ENCODE measurements around the gene DNAH10. TPM values are rescaled to one million over a fixed set of nuclear protein-coding genes. Genes with fewer than 3 reads are reported as not detected.
A peak's percentile ranks its signal among the peaks of the same experiment; 100 is the strongest.

DNAH10 gene
- total RNA-seq, 2 donors from 2014 or later: 0.09 to 0.64 TPM

- Histone ChIP-seq H3K4me1 (ENCODE audit: control insufficient read depth, insufficient read depth, low read length) (no peaks in the 10 kb centered on the region), H3K27me3 (ENCODE audit: control insufficient read depth, insufficient read depth, low read length, poor library complexity, severe bottlenecking) (peaks cover 45% of the 10 kb centered on the region), H3K27ac (ENCODE audit: low read depth, low read length) (no peak overlapping the region), H3K9me3 (ENCODE audit: control insufficient read depth, low read length) (no peaks in the 10 kb centered on the region), H3K9ac (ENCODE audit: extremely low read depth, low read length, poor library complexity, severe bottlenecking) (no peak overlapping the region), H3K4me3 (ENCODE audit: low read length) (no peak overlapping the region), H3K36me3 (ENCODE audit: control insufficient read depth, insufficient read depth, low read length) (peaks cover 27% of the 10 kb centered on the region)
- no peak overlapping the region for H3K4me3 Mint-ChIP-seq
- peaks cover 89% of the 10 kb centered on the region for H3K27me3 Mint-ChIP-seq (ENCODE audit: insufficient read depth)
- H3K27ac Mint-ChIP-seq: no peak overlapping the region
- peaks cover 39% of the 10 kb centered on the region for H3K36me3 Mint-ChIP-seq (ENCODE audit: low read depth)
- no peak for DNase-seq
- no peak for TF ChIP-seq CTCF (conservative IDR thresholded peaks at IDR 0.05)
- WGBS, 2 experiments (ENCODE audit: insufficient coverage in 1 of 2, insufficient read length in 1 of 2): 82 to 85% methylated on average over 7 to 8 of the region's 8 CpGs
- peaks cover 16% of the 10 kb centered on the region for H3K4me1 Mint-ChIP-seq
- H3K9me3 Mint-ChIP-seq: no peaks in the 10 kb centered on the region
Observed at GRCh38 chr12:123967121-123967586, 205.1 kb downstream of the DNAH10 start.

GRCh38 chr12:123971449-123971769 lies 209.3 kb downstream of the DNAH10 start:
- no peak for DNase-seq
- peak overlapping the region; percentile 93 for H3K27ac Mint-ChIP-seq
- peaks cover 6% of the 10 kb centered on the region for H3K4me1 ChIP-seq (ENCODE audit: control insufficient read depth, insufficient read depth, low read length)
- WGBS, 2 experiments (ENCODE audit: insufficient coverage in 1 of 2, insufficient read length in 1 of 2): 11 to 13% methylated on average over 8 to 9 of the region's 10 CpGs
- H3K9me3 ChIP-seq (ENCODE audit: control insufficient read depth, low read length): no peaks in the 10 kb centered on the region
- no peak for TF ChIP-seq CTCF (conservative IDR thresholded peaks at IDR 0.05)
- H3K4me3 Mint-ChIP-seq: peak overlapping the region; percentile 84
- H3K4me1 Mint-ChIP-seq: peaks cover 20% of the 10 kb centered on the region
- H3K27me3 Mint-ChIP-seq (ENCODE audit: insufficient read depth): peaks cover 57% of the 10 kb centered on the region
- peaks cover 38% of the 10 kb centered on the region for H3K27me3 ChIP-seq (ENCODE audit: control insufficient read depth, insufficient read depth, low read length, poor library complexity, severe bottlenecking)
- H3K9ac ChIP-seq (ENCODE audit: extremely low read depth, low read length, poor library complexity, severe bottlenecking): peak overlapping the region; percentile 70
- peak overlapping the region; percentile 95 for H3K4me3 ChIP-seq (ENCODE audit: low read length)
- H3K9me3 Mint-ChIP-seq: no peaks in the 10 kb centered on the region
- H3K36me3 ChIP-seq (ENCODE audit: control insufficient read depth, insufficient read depth, low read length): peaks cover 36% of the 10 kb centered on the region
- H3K36me3 Mint-ChIP-seq (ENCODE audit: low read depth): peaks cover 44% of the 10 kb centered on the region
- H3K27ac ChIP-seq (ENCODE audit: low read depth, low read length): no peak overlapping the region

GRCh38 chr12:123971770-123972456 lies 209.8 kb downstream of the DNAH10 start:
- Histone ChIP-seq H3K27ac (ENCODE audit: low read depth, low read length) (peak overlapping the region; percentile 46), H3K36me3 (ENCODE audit: control insufficient read depth, insufficient read depth, low read length) (peaks cover 36% of the 10 kb centered on the region), H3K9ac (ENCODE audit: extremely low read depth, low read length, poor library complexity, severe bottlenecking) (peak overlapping the region; percentile 70), H3K4me3 (ENCODE audit: low read length) (peak overlapping the region; percentile 95), H3K9me3 (ENCODE audit: control insufficient read depth, low read length) (no peaks in the 10 kb centered on the region), H3K4me1 (ENCODE audit: control insufficient read depth, insufficient read depth, low read length) (peaks cover 6% of the 10 kb centered on the region), H3K27me3 (ENCODE audit: control insufficient read depth, insufficient read depth, low read length, poor library complexity, severe bottlenecking) (peaks cover 38% of the 10 kb centered on the region)
- peak overlapping the region; percentile 93 for H3K27ac Mint-ChIP-seq
- no peaks in the 10 kb centered on the region for H3K9me3 Mint-ChIP-seq
- 0% methylated on average over 12 to 55 of the region's 55 CpGs for WGBS, 2 experiments (ENCODE audit: insufficient coverage in 1 of 2, insufficient read length in 1 of 2)
- H3K4me1 Mint-ChIP-seq: peaks cover 20% of the 10 kb centered on the region
- H3K27me3 Mint-ChIP-seq (ENCODE audit: insufficient read depth): peaks cover 52% of the 10 kb centered on the region
- peak overlapping the region; percentile 84 for H3K4me3 Mint-ChIP-seq
- TF ChIP-seq CTCF (conservative IDR thresholded peaks at IDR 0.05): no peak
- H3K36me3 Mint-ChIP-seq (ENCODE audit: low read depth): peaks cover 45% of the 10 kb centered on the region
- DNase-seq: peak; percentile 96
